ENCODE measurements around the gene PPIP5K2. TPM values are rescaled to one million over a fixed set of nuclear protein-coding genes. Genes with fewer than 3 reads are reported as not detected.

The PPIP5K2 gene
- total and polyA plus RNA-seq, 2 donors = 46.6 to 46.8 TPM

- no peaks in the 10 kb centered on the region for H3K36me3 ChIP-seq (ENCODE audit: control insufficient read depth in 2 of 2, insufficient read depth in 2 of 2, low read length in 1 of 2)
- no peak overlapping the region for H3K27ac ChIP-seq (ENCODE audit: low read depth in 1 of 2, low read length in 1 of 2)
- peaks cover 0 to 6% of the 10 kb centered on the region in 2 donors for H3K4me1 ChIP-seq (ENCODE audit: control insufficient read depth in 2 of 2, insufficient read depth in 2 of 2, low read length in 2 of 2)
- DNase-seq (ENCODE audit: low read depth in 6 of 9, low spot score in 9 of 9) = no peak
- 96% methylated on average over 7 of the region's 7 CpGs for WGBS
- peaks cover 0 to 3% of the 10 kb centered on the region in 2 donors for H3K27me3 ChIP-seq (ENCODE audit: control insufficient read depth in 2 of 2, insufficient read depth in 1 of 2, low read length in 1 of 2)
- H3K9me3 ChIP-seq (ENCODE audit: control insufficient read depth in 2 of 2, insufficient read depth in 1 of 2, low read length in 1 of 2) = no peaks in the 10 kb centered on the region
- H3K4me3 ChIP-seq (ENCODE audit: low read length in 2 of 2) = no peak overlapping the region
Observed at GRCh38 chr5:103255691-103256090, 135.6 kb downstream of the PPIP5K2 start.

GRCh38 chr5:103256178-103256577 lies 136.1 kb downstream of the PPIP5K2 start:
- no peaks in the 10 kb centered on the region for H3K9me3 ChIP-seq (ENCODE audit: control insufficient read depth in 2 of 2, insufficient read depth in 1 of 2, low read length in 1 of 2)
- H3K4me3 ChIP-seq (ENCODE audit: low read length in 2 of 2) = no peak overlapping the region
- H3K27me3 ChIP-seq (ENCODE audit: control insufficient read depth in 2 of 2, insufficient read depth in 1 of 2, low read length in 1 of 2) = peaks cover 0 to 3% of the 10 kb centered on the region in 2 donors
- 98% methylated on average over 4 of the region's 4 CpGs for WGBS
- no peak for DNase-seq (ENCODE audit: low read depth in 6 of 9, low spot score in 9 of 9)
- H3K4me1 ChIP-seq (ENCODE audit: control insufficient read depth in 2 of 2, insufficient read depth in 2 of 2, low read length in 2 of 2) = peaks cover 0 to 6% of the 10 kb centered on the region in 2 donors
- no peak overlapping the region for H3K27ac ChIP-seq (ENCODE audit: low read depth in 1 of 2, low read length in 1 of 2)
- no peaks in the 10 kb centered on the region for H3K36me3 ChIP-seq (ENCODE audit: control insufficient read depth in 2 of 2, insufficient read depth in 2 of 2, low read length in 1 of 2)

GRCh38 chr5:103258368-103258956 lies 138.4 kb downstream of the PPIP5K2 start, which contains the start of gene MACIR:
TSS of gene MACIR (plus strand) at chr5:103258763. CDS start at chr5:103275920, 17,157 bp downstream.
- Histone ChIP-seq H3K27me3 (ENCODE audit: control insufficient read depth in 2 of 2, insufficient read depth in 1 of 2, low read length in 1 of 2) (peaks cover 0 to 3% of the 10 kb centered on the region in 2 donors), H3K4me3 (ENCODE audit: low read length in 2 of 2) (peak within 1 kb of the TSS; percentile 73 to 75)
- WGBS = under 1% methylated on average over 45 of the region's 45 CpGs

GRCh38 chr5:103258957-103259704 lies 139.0 kb downstream of the PPIP5K2 start:
- peak overlapping the region; percentile 91 to 92 for H3K27ac ChIP-seq (ENCODE audit: low read depth in 1 of 2, low read length in 1 of 2)
- peak; percentile 36 to 85 (median 56) for DNase-seq (ENCODE audit: low read depth in 6 of 9, low spot score in 9 of 9)
- under 1% methylated on average over 91 of the region's 91 CpGs for WGBS

More at GRCh38 chr5:103258368-103258956, 138.4 kb downstream of the PPIP5K2 start, which contains the start of gene MACIR:
- peak within 1 kb of the TSS; percentile 91 to 92 for H3K27ac ChIP-seq (ENCODE audit: low read depth in 1 of 2, low read length in 1 of 2)
- H3K36me3 ChIP-seq (ENCODE audit: control insufficient read depth in 2 of 2, insufficient read depth in 2 of 2, low read length in 1 of 2) = no peaks in the 10 kb centered on the region
- no peaks in the 10 kb centered on the region for H3K9me3 ChIP-seq (ENCODE audit: control insufficient read depth in 2 of 2, insufficient read depth in 1 of 2, low read length in 1 of 2)
- peaks cover 0 to 6% of the 10 kb centered on the region in 2 donors for H3K4me1 ChIP-seq (ENCODE audit: control insufficient read depth in 2 of 2, insufficient read depth in 2 of 2, low read length in 2 of 2)
- DNase-seq (ENCODE audit: low read depth in 6 of 9, low spot score in 9 of 9) = peak; percentile 85 to 97 (median 93)

GRCh38 chr5:103259705-103260355 lies 139.7 kb downstream of the PPIP5K2 start:
- 3% methylated on average over 20 of the region's 20 CpGs for WGBS
- H3K4me1 ChIP-seq (ENCODE audit: control insufficient read depth in 2 of 2, insufficient read depth in 2 of 2, low read length in 2 of 2) = peaks cover 0 to 6% of the 10 kb centered on the region in 2 donors
- no peaks in the 10 kb centered on the region for H3K9me3 ChIP-seq (ENCODE audit: control insufficient read depth in 2 of 2, insufficient read depth in 1 of 2, low read length in 1 of 2)
- peaks cover 0 to 3% of the 10 kb centered on the region in 2 donors for H3K27me3 ChIP-seq (ENCODE audit: control insufficient read depth in 2 of 2, insufficient read depth in 1 of 2, low read length in 1 of 2)
- peak overlapping the region; percentile 73 to 75 for H3K4me3 ChIP-seq (ENCODE audit: low read length in 2 of 2)
- no peaks in the 10 kb centered on the region for H3K36me3 ChIP-seq (ENCODE audit: control insufficient read depth in 2 of 2, insufficient read depth in 2 of 2, low read length in 1 of 2)
- DNase-seq (ENCODE audit: low read depth in 6 of 9, low spot score in 9 of 9) = peak in 5 of 9 donors; percentile 4 to 56 (median 16)
- peak overlapping the region in 1 of 2 donors; percentile 52 for H3K27ac ChIP-seq (ENCODE audit: low read depth in 1 of 2, low read length in 1 of 2)

More at GRCh38 chr5:103258957-103259704, 139.0 kb downstream of the PPIP5K2 start:
- peaks cover 0 to 6% of the 10 kb centered on the region in 2 donors for H3K4me1 ChIP-seq (ENCODE audit: control insufficient read depth in 2 of 2, insufficient read depth in 2 of 2, low read length in 2 of 2)
- H3K36me3 ChIP-seq (ENCODE audit: control insufficient read depth in 2 of 2, insufficient read depth in 2 of 2, low read length in 1 of 2) = no peaks in the 10 kb centered on the region
- H3K9me3 ChIP-seq (ENCODE audit: control insufficient read depth in 2 of 2, insufficient read depth in 1 of 2, low read length in 1 of 2) = no peaks in the 10 kb centered on the region
- peak overlapping the region; percentile 73 to 75 for H3K4me3 ChIP-seq (ENCODE audit: low read length in 2 of 2)
- peaks cover 0 to 3% of the 10 kb centered on the region in 2 donors for H3K27me3 ChIP-seq (ENCODE audit: control insufficient read depth in 2 of 2, insufficient read depth in 1 of 2, low read length in 1 of 2)

- Histone ChIP-seq H3K27ac (ENCODE audit: low read depth in 1 of 2, low read length in 1 of 2) (no peak overlapping the region), H3K27me3 (ENCODE audit: control insufficient read depth in 2 of 2, insufficient read depth in 1 of 2, low read length in 1 of 2) (peaks cover 0 to 3% of the 10 kb centered on the region in 2 donors), H3K4me1 (ENCODE audit: control insufficient read depth in 2 of 2, insufficient read depth in 2 of 2, low read length in 2 of 2) (peaks cover 0 to 6% of the 10 kb centered on the region in 2 donors), H3K4me3 (ENCODE audit: low read length in 2 of 2) (no peak overlapping the region), H3K36me3 (ENCODE audit: control insufficient read depth in 2 of 2, insufficient read depth in 2 of 2, low read length in 1 of 2) (no peaks in the 10 kb centered on the region), H3K9me3 (ENCODE audit: control insufficient read depth in 2 of 2, insufficient read depth in 1 of 2, low read length in 1 of 2) (no peaks in the 10 kb centered on the region)
- WGBS = 86% methylated on average over 3 of the region's 3 CpGs
- no peak for DNase-seq (ENCODE audit: low read depth in 6 of 9, low spot score in 9 of 9)
Observed at GRCh38 chr5:103260951-103261350, 140.8 kb downstream of the PPIP5K2 start.

Other genes with a start within 250 kb of the PPIP5K2 start
- gene GIN1, start 163 bp upstream of the PPIP5K2 start, total RNA-seq = 9.6 TPM
- gene GIN1, start 163 bp upstream of the PPIP5K2 start, polyA plus RNA-seq = 6.2 TPM
- 7.6 TPM for gene MACIR, start 138.5 kb downstream of the PPIP5K2 start, total RNA-seq
- gene MACIR, start 138.5 kb downstream of the PPIP5K2 start, polyA plus RNA-seq = 6.0 TPM